Measurements from ENCODE around the gene MTX2. TPM values are rescaled to one million over a fixed set of nuclear protein-coding genes. Genes with fewer than 3 reads are reported as not detected.

The MTX2 gene
- total and polyA plus RNA-seq, 9 of the 15 experiments (the other 6 are each of a cell fraction or from before 2014, with no cell fraction given), result 38.1 to 170 (median 88.0) TPM

DNA sequence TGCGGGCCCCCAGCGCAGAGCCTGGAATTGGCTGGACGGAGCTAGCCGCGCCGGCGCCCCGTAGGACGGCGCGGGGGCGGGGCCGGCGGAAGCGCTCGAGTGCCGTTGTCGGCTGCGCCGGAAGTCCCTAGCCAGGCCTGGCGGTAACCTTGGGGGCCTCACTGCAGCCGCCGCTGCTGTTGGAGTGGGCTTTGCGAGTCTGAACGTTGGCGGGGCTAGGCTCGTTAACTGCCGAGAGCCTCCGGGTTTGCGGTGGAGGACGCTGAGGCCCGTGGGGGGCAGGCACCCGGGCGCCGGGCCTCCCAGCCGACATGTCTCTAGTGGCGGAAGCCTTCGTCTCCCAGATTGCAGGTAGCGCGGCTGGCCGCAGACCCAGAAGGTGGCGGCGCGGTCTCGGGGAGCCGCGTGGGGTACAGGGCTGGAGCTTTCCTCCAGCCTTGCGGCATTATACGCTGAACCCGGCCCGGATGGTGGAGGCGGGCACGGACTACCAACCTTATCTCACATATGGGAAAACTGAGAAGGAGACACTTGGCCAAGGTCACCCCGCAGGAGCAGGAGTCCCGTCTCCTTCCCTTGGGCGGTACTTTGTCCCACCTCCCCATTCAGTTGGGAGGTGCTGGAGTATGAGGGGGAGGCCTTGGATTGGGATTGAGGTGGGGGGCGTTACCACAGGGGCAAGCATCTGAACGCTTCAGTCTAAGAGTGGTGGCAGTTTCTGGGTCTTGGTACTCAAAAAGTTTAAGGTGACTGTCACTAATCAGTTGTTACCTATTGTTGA lies at the start of gene MTX2 (continued):
- TF ChIP-seq, protein P1, sequence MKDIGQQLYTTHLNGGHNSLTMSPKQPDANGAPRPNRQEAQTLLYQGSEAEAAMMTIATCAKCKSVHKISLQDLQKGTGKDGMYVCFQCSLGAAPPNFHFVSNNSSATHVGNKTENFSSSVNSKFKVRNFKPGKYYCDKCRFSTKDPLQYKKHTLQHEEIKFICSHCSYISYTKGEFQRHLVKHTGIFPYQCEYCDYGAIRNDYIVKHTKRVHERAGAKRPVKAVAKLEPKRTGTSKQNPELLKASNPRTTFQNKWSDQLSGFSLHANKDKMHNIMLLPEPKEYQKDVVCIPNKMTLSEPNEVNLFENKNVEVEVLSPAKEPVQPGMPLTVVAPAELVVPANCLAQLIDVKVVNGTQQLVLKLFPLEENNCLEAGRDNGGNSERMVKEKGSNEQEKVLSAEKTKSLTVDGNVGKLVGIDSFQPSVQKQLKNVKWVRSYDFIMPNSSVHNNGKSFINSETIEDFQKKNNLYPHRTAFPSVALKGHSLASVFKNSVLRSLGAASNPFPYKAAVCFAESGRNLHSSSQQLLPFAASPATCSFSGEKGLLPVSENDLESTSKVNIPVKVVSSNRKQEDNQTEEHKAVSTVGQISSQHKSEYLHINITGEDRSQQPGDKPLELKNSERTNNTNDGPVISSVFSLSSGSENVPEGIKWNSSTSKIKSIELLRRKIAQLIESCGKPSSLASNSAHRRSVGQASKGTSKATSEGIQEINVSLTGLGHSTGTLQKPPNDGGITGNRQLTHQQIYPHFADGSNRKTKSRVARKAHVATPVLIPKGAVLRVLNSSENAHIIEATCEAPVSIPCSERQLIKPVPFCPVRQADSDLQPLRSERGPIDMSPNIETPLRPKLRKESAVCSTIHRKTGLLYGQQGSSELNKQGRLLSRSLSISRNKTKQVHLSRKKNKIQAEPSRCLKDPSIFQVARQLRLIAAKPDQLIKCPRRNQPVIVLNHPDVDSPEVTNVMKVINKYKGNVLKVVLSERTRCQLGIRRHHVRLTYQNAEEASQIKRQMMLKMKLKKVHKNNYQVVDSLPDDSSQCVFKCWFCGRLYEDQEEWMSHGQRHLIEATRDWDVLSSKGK (CRISPR knock-in tag; IDR thresholded peaks at IDR 0.05), result no peak
- TF ChIP-seq, protein P2, sequence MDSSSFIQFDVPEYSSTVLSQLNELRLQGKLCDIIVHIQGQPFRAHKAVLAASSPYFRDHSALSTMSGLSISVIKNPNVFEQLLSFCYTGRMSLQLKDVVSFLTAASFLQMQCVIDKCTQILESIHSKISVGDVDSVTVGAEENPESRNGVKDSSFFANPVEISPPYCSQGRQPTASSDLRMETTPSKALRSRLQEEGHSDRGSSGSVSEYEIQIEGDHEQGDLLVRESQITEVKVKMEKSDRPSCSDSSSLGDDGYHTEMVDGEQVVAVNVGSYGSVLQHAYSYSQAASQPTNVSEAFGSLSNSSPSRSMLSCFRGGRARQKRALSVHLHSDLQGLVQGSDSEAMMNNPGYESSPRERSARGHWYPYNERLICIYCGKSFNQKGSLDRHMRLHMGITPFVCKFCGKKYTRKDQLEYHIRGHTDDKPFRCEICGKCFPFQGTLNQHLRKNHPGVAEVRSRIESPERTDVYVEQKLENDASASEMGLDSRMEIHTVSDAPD (CRISPR knock-in tag; IDR thresholded peaks at IDR 0.05), result no peak
- TF ChIP-seq XRCC5 (IDR thresholded peaks at IDR 0.05; ENCODE audit: low read depth, low read length) (no peak; the same call in 1 of the 2 replicates), CBFA2T3 (IDR thresholded peaks at IDR 0.05) (no peak), MTA3 (IDR thresholded peaks at IDR 0.05; ENCODE audit: borderline replicate concordance) (peak; percentile 83; the same call in 1 of the 2 replicates), KLF6 (CRISPR knock-in tag; IDR thresholded peaks at IDR 0.05; ENCODE audit: borderline replicate concordance) (peak; percentile 18; the same call in 1 of the 2 replicates), SRSF1 (IDR thresholded peaks at IDR 0.05; ENCODE audit: low read depth, low read length) (no peak), ZNF445 (CRISPR knock-in tag; IDR thresholded peaks at IDR 0.05; ENCODE audit: low read depth) (no peak), ZNF184 (CRISPR knock-in tag; IDR thresholded peaks at IDR 0.05) (no peak), CSDE1 (IDR thresholded peaks at IDR 0.05) (no peak), MED1 (CRISPR knock-in tag; IDR thresholded peaks at IDR 0.05; ENCODE audit: borderline replicate concordance) (no peak), NCOA6 (IDR thresholded peaks at IDR 0.05) (no peak), FIP1L1 (IDR thresholded peaks at IDR 0.05; ENCODE audit: low read depth, low read length, poor library complexity, severe bottlenecking) (no peak), SUPT5H (IDR thresholded peaks at IDR 0.05) (peak; percentile 97)
- TF ChIP-seq, protein P3, sequence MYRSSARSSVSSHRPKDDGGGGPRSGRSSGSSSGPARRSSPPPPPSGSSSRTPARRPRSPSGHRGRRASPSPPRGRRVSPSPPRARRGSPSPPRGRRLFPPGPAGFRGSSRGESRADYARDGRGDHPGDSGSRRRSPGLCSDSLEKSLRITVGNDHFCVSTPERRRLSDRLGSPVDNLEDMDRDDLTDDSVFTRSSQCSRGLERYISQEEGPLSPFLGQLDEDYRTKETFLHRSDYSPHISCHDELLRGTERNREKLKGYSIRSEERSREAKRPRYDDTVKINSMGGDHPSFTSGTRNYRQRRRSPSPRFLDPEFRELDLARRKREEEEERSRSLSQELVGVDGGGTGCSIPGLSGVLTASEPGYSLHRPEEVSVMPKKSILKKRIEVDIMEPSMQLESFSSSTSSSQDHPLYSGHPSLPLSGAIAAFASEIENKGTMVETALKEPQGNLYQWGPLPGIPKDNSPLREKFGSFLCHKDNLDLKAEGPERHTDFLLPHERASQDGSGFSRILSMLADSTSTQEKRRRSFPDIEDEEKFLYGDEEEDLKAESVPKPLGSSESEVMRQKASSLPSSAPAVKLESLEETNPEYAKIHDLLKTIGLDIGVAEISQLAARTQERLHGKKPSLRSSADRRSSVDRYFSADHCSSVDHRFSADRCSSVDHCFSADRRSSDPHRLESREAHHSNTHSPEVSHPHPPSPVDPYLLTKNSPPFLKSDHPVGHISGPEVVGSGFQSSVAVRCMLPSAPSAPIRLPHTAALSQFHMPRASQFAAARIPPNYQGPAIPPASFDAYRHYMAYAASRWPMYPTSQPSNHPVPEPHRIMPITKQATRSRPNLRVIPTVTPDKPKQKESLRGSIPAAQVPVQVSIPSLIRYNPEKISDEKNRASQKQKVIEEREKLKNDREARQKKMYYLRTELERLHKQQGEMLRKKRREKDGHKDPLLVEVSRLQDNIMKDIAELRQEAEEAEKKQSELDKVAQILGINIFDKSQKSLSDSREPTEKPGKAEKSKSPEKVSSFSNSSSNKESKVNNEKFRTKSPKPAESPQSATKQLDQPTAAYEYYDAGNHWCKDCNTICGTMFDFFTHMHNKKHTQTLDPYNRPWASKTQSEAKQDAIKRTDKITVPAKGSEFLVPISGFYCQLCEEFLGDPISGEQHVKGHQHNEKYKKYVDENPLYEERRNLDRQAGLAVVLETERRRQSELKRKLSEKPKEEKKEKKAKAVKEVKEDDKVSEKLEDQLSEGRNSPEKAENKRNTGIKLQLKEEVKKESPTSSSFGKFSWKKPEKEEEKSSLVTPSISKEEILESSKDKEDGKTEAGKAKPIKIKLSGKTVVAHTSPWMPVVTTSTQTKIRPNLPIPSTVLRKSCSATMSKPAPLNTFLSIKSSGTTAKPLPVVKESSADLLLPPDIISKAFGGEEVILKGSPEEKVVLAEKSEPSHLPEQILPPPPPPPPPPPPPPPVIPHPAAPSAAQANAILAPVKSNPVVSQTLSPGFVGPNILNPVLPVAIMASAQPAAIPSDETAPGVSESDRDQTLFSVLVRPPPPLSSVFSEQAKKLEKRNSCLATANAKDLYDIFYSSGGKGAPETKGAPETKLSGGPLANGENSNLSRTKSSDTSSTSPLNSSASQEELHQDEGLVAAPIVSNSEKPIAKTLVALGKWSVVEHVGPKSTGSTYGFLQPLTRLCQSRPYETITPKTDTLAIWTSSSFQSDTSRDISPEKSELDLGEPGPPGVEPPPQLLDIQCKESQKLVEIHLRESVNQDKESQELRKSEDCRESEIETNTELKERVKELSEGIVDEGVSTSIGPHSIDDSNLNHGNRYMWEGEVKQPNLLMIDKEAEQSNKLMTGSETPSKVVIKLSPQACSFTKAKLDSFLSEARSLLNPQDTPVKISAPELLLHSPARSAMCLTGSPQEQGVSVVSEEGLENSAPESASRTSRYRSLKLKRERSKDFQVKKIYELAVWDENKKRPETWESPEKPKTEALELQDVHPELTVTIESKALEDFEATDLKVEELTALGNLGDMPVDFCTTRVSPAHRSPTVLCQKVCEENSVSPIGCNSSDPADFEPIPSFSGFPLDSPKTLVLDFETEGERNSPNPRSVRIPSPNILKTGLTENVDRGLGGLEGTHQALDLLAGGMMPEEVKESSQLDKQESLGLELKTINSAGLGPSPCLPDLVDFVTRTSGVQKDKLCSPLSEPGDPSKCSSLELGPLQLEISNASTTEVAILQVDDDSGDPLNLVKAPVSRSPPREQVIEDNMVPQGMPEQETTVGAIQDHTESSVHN (IDR thresholded peaks at IDR 0.05; ENCODE audit: borderline replicate concordance in 1 of 2, low read depth in 1 of 2), result no peak

Measured in K562 (cell line).